Measurements from ENCODE around the gene SPATA17. TPM values are rescaled to one million over a fixed set of nuclear protein-coding genes. Genes with fewer than 3 reads are reported as not detected.

SPATA17 gene
- total and polyA plus RNA-seq, 10 of the 15 experiments (the other 5 are each of a cell fraction or from before 2014, with no cell fraction given): 0.08 to 0.27 (median 0.11) TPM; not detected in 6

DNA sequence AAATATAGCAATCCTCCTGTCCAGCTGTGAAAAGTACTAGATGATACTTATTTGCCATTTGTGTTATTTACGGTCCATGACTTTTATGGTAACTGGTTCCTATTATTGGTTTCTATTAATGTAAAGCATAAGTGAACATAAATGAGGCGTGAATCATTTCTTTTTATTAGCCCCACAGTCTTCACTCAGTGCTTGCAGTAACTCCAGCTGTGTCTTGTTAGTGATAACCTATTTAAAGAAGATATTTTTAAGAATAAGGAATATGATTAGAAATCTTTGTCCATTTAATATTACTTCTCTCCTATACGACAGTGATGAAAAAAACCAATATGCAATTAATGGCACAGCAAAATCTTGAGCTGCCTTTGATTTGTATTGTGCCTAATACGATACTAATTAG, 149.9 kb downstream of the SPATA17 start:
- Histone ChIP-seq H3K27ac (ENCODE audit: control insufficient read depth, insufficient read depth) (no peak overlapping the region), H3K79me2 (ENCODE audit: control insufficient read depth, insufficient read depth, low read length) (no peaks in the 10 kb centered on the region), H3K4me3 (no peak overlapping the region), H3K27me3 (replicated peaks in 1 of 2; ENCODE audit: control insufficient read depth in 2 of 2, insufficient read depth in 2 of 2, low read length in 1 of 2) (no peaks in the 10 kb centered on the region), H4K20me1 (ENCODE audit: control insufficient read depth, insufficient read depth) (no peaks in the 10 kb centered on the region), H3K4me2 (ENCODE audit: control insufficient read depth, insufficient read depth) (no peak overlapping the region), H3K9ac (ENCODE audit: control insufficient read depth, insufficient read depth, low read length) (no peak overlapping the region), H3K4me1 (ENCODE audit: control insufficient read depth, insufficient read depth, low read length) (no peaks in the 10 kb centered on the region), H3K9me3 (replicated peaks; ENCODE audit: control insufficient read depth, insufficient read depth, low read length) (no peaks in the 10 kb centered on the region), H3K36me3 (ENCODE audit: control insufficient read depth in 2 of 2, insufficient read depth in 2 of 2, low read length in 1 of 2) (no peaks in the 10 kb centered on the region), H2AFZ (ENCODE audit: control insufficient read depth, low read depth, low read length) (no peak overlapping the region)
- TF ChIP-seq POU2F2 (IDR thresholded peaks at IDR 0.05; ENCODE audit: borderline replicate concordance, low read depth, low read length) (no peak), CBX3 (IDR thresholded peaks at IDR 0.05; ENCODE audit: borderline replicate concordance, low read depth) (no peak), HDAC2 (IDR thresholded peaks at IDR 0.05) (no peak)
- TF ChIP-seq, protein P1, sequence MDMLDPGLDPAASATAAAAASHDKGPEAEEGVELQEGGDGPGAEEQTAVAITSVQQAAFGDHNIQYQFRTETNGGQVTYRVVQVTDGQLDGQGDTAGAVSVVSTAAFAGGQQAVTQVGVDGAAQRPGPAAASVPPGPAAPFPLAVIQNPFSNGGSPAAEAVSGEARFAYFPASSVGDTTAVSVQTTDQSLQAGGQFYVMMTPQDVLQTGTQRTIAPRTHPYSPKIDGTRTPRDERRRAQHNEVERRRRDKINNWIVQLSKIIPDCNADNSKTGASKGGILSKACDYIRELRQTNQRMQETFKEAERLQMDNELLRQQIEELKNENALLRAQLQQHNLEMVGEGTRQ (IDR thresholded peaks at IDR 0.05; ENCODE audit: borderline replicate concordance, low read depth, low read length): no peak
- BruUV-seq (replicated peaks): no TSS peak
- intact Hi-C loops (cut with micrococcal nuclease; ENCODE audit: unreplicated experiment): no loop called here
- SMC1A ChIA-PET (ENCODE audit: uncharacterized antibody, unreplicated experiment): interaction anchor here (1.0 kb wide), 1 partner anchor 11 kb away, joined by 3 read pairs; no protein-coding TSS in a partner anchor
- CTCF ChIA-PET: no interaction called here
- DNase-seq (ENCODE audit: low read depth, low spot score): no peak
- no peak for ATAC-seq
- peak; percentile 7 for FAIRE-seq
- RAD21 ChIA-PET (ENCODE audit: unreplicated experiment): no interaction called here
- POLR2A ChIA-PET: no interaction called here
- 31% methylated on average over 4 of the region's 4 CpGs for WGBS (ENCODE audit: insufficient coverage, insufficient replicate concordance, low lambda C conversion rate, missing lambda C conversion rate)
- in situ Hi-C loops (cut with MboI): no loop called here

DNA sequence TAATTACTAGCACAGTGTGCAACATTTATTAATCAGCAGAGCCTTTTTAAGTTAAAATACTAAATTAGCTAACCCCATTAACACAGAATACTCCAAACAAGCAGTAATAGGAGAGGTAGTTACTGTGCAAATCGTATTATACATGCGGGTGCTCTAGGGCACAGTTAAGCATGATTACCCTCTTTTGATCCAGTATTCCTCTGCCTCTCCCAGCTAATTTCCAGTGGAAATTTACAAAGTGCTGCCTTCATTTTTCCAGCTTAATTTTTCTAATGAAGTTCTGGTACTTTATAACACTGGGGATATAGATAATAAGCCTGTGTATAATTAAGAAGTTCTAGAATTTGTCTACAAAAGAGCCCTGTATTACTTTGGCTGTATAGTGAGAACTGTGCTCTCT, 159.9 kb downstream of the SPATA17 start:
- Histone ChIP-seq H3K9ac (ENCODE audit: control insufficient read depth, insufficient read depth, low read length) (no peak overlapping the region), H2AFZ (ENCODE audit: control insufficient read depth, low read depth, low read length) (no peak overlapping the region), H3K4me2 (ENCODE audit: control insufficient read depth, insufficient read depth) (no peak overlapping the region), H3K36me3 (ENCODE audit: control insufficient read depth in 2 of 2, insufficient read depth in 2 of 2, low read length in 1 of 2) (no peaks in the 10 kb centered on the region), H3K79me2 (ENCODE audit: control insufficient read depth, insufficient read depth, low read length) (no peaks in the 10 kb centered on the region), H3K27me3 (replicated peaks in 1 of 2; ENCODE audit: control insufficient read depth in 2 of 2, insufficient read depth in 2 of 2, low read length in 1 of 2) (no peaks in the 10 kb centered on the region), H3K4me3 (no peak overlapping the region), H3K9me3 (replicated peaks; ENCODE audit: control insufficient read depth, insufficient read depth, low read length) (no peaks in the 10 kb centered on the region), H3K27ac (ENCODE audit: control insufficient read depth, insufficient read depth) (no peak overlapping the region), H4K20me1 (ENCODE audit: control insufficient read depth, insufficient read depth) (no peaks in the 10 kb centered on the region), H3K4me1 (ENCODE audit: control insufficient read depth, insufficient read depth, low read length) (no peaks in the 10 kb centered on the region)
- intact Hi-C loops (cut with micrococcal nuclease; ENCODE audit: unreplicated experiment): no loop called here
- DNase-seq (ENCODE audit: low read depth, low spot score) (no peak), ATAC-seq (no peak), FAIRE-seq (no peak)
- SMC1A ChIA-PET (ENCODE audit: uncharacterized antibody, unreplicated experiment): interaction anchor here (1.4 kb wide), 1 partner anchor 9 kb away, joined by 3 read pairs; no protein-coding TSS in a partner anchor
- POLR2A ChIA-PET: no interaction called here
- CTCF ChIA-PET: interaction anchor here (0.6 kb wide), 1 partner anchor 399 kb away, joined by 3 read pairs; no protein-coding TSS in a partner anchor
- in situ Hi-C loops (cut with MboI): no loop called here
- TF ChIP-seq LARP7 (IDR thresholded peaks at IDR 0.05) (no peak), MXI1 (IDR thresholded peaks at IDR 0.05; ENCODE audit: low read depth, low read length) (no peak), NFYB (IDR thresholded peaks at IDR 0.05; ENCODE audit: insufficient read depth, low read depth, low read length) (no peak), CREM (IDR thresholded peaks at IDR 0.05; ENCODE audit: low read depth) (no peak), ZZZ3 (IDR thresholded peaks at IDR 0.05; ENCODE audit: control insufficient read depth, insufficient read length, low read depth) (no peak), ZNF384 (IDR thresholded peaks at IDR 0.05; ENCODE audit: borderline replicate concordance, low read depth, low read length) (no peak), RCOR1 (conservative IDR thresholded peaks at IDR 0.05; ENCODE audit: low read depth, low read length) (no peak), YBX1 (IDR thresholded peaks at IDR 0.05) (no peak), DPF2 (IDR thresholded peaks at IDR 0.05) (no peak), MEF2A (IDR thresholded peaks at IDR 0.05; ENCODE audit: insufficient read depth, low read depth, low read length) (no peak)
- TF ChIP-seq, protein P2, sequence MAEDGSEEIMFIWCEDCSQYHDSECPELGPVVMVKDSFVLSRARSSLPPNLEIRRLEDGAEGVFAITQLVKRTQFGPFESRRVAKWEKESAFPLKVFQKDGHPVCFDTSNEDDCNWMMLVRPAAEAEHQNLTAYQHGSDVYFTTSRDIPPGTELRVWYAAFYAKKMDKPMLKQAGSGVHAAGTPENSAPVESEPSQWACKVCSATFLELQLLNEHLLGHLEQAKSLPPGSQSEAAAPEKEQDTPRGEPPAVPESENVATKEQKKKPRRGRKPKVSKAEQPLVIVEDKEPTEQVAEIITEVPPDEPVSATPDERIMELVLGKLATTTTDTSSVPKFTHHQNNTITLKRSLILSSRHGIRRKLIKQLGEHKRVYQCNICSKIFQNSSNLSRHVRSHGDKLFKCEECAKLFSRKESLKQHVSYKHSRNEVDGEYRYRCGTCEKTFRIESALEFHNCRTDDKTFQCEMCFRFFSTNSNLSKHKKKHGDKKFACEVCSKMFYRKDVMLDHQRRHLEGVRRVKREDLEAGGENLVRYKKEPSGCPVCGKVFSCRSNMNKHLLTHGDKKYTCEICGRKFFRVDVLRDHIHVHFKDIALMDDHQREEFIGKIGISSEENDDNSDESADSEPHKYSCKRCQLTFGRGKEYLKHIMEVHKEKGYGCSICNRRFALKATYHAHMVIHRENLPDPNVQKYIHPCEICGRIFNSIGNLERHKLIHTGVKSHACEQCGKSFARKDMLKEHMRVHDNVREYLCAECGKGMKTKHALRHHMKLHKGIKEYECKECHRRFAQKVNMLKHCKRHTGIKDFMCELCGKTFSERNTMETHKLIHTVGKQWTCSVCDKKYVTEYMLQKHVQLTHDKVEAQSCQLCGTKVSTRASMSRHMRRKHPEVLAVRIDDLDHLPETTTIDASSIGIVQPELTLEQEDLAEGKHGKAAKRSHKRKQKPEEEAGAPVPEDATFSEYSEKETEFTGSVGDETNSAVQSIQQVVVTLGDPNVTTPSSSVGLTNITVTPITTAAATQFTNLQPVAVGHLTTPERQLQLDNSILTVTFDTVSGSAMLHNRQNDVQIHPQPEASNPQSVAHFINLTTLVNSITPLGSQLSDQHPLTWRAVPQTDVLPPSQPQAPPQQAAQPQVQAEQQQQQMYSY (CRISPR knock-in tag; IDR thresholded peaks at IDR 0.05): no peak
- no TSS peak for BruUV-seq (replicated peaks)
- RAD21 ChIA-PET (ENCODE audit: unreplicated experiment): no interaction called here
- 23% methylated on average over 2 of the region's 2 CpGs for WGBS (ENCODE audit: insufficient coverage, insufficient replicate concordance, low lambda C conversion rate, missing lambda C conversion rate)

All from GM12878 (cell line).